HCT116 (cell line): ENCODE results near the gene BABAM2. TPM values are rescaled to one million over a fixed set of nuclear protein-coding genes. Genes with fewer than 3 reads are reported as not detected.

Experiments
- ATAC-seq: fragments of 200-7000 bp; cut with Tn5 transposase; 2 replicates; pipeline ENCODE4 v1.9.1; 2020; ENCODE audit warnings: mild to moderate bottlenecking, moderate library complexity
- BruUV-seq: library from RNA; stranded (reverse); fragments of 400-500 nt; replicated peaks from 2 replicates; lab custom pipeline; 2021; lab: Mats Ljungman, UMichigan
- CTCF ChIA-PET: fragments of 300-600 bp; sonication (Branson Sonifier 250); formaldehyde crosslinking; loops from one replicate; lab custom pipeline; 2021; ENCODE audit warnings: antibody characterized with exemption; lab: Charles Lee
- POLR2A ChIA-PET: fragments of 300-600, 350-600 bp; sonication (Branson Sonifier 250); formaldehyde crosslinking; loops from one replicate; lab custom pipeline; 2021; ENCODE audit warnings: antibody characterized with exemption; lab: Charles Lee
- RAD21 ChIA-PET, 2 experiments: fragments of 300-600 bp; sonication (Branson Sonifier 250); formaldehyde crosslinking; loops; one replicate each; lab custom pipeline; 2023; ENCODE audit warnings: low total read pairs in 2 of 2; ENCODE audit not compliant: uncharacterized antibody in 2 of 2, unreplicated experiment in 2 of 2, low non-redundant PET in 1 of 2; lab: Charles Lee
- DNase-seq: peaks from one replicate; pipeline ENCODE4 v3.0.0-alpha.2; 2010; ENCODE audit warnings: low read depth, low spot score
- H2AFZ ChIP-seq: fragments of 200-600 bp; shearing (Covaris generic), sonication (generic); 2 replicates; pipeline ENCODE4 v1.6.1; 2017; ENCODE audit warnings: low read depth, mixed run types, mixed read lengths, antibody characterized with exemption, low read length; ENCODE audit not compliant: poor library complexity, severe bottlenecking
- H3K27ac ChIP-seq: 2 replicates; pipeline ENCODE4 v1.5.1; 2012; ENCODE audit warnings: low read depth, low read length
- H3K27me3 ChIP-seq: fragments of 200-600 bp; sonication (generic); 2 replicates; pipeline ENCODE4 v1.6.1; 2016; ENCODE audit warnings: mixed run types, low read length, mixed read lengths; ENCODE audit not compliant: insufficient read depth
- H3K36me3 ChIP-seq, 2 experiments: fragments of 200-500 bp in 1 of 2; fragments of 200-600 bp in 1 of 2; sonication (Bioruptor generic) in 1 of 2; sonication (generic) in 1 of 2; 2 replicates each; pipeline versions ENCODE4 v1.5.1 to v1.6.1; 2014 to 2016; ENCODE audit warnings: low read length in 2 of 2, inconsistent platforms in 1 of 2, mixed read lengths in 1 of 2, mixed run types in 1 of 2; ENCODE audit not compliant: insufficient read depth in 2 of 2, control insufficient read depth in 1 of 2
- H3K4me1 ChIP-seq, 2 experiments: fragments of 200-600 bp in 1 of 2; sonication (generic) in 1 of 2; 2 replicates each; pipeline versions ENCODE4 v1.5.1 to v1.6.1; 2012 to 2017; ENCODE audit warnings: low read length in 2 of 2, inconsistent platforms in 1 of 2, mild to moderate bottlenecking in 1 of 2, mixed read lengths in 1 of 2, mixed run types in 1 of 2, moderate library complexity in 1 of 2; ENCODE audit not compliant: insufficient read depth in 2 of 2, control insufficient read depth in 1 of 2
- H3K4me2 ChIP-seq: fragments of 200-600 bp; sonication (generic); 2 replicates; pipeline ENCODE4 v1.6.1; 2017; ENCODE audit warnings: mixed run types, low read length, mixed read lengths
- H3K4me3 ChIP-seq, 2 experiments: fragments of 200-600 bp in 1 of 2; sonication (generic) in 1 of 2; replicated peaks in 1 of 2; 2 replicates each; pipeline ENCODE4 v1.5.1; 2011 to 2016; ENCODE audit warnings: low read length in 2 of 2, control low read depth in 1 of 2, low read depth in 1 of 2, mild to moderate bottlenecking in 1 of 2, mixed read lengths in 1 of 2, mixed run types in 1 of 2
- H3K79me2 ChIP-seq: fragments of 200-600 bp; sonication (generic); 2 replicates; pipeline ENCODE4 v1.6.1; 2017; ENCODE audit warnings: mild to moderate bottlenecking, mixed run types, low read length, moderate library complexity, mixed read lengths; ENCODE audit not compliant: insufficient read depth
- H3K9ac ChIP-seq: fragments of 200-600 bp; sonication (generic); 2 replicates; pipeline ENCODE4 v1.6.1; 2016; ENCODE audit warnings: low read length, mixed read lengths
- H3K9me2 ChIP-seq: fragments of 200-600 bp; sonication (generic), shearing (Covaris generic); 2 replicates; pipeline ENCODE4 v1.6.1; 2017; ENCODE audit warnings: mixed run types, mild to moderate bottlenecking, moderate library complexity; ENCODE audit not compliant: insufficient read depth
- H3K9me3 ChIP-seq, 2 experiments: fragments of 200-500 bp in 1 of 2; fragments of 200-600 bp in 1 of 2; sonication (Bioruptor generic) in 1 of 2; sonication (generic) in 1 of 2; 2 replicates each; pipeline ENCODE4 v1.6.1; 2014 to 2017; ENCODE audit warnings: low read length in 2 of 2, mixed read lengths in 2 of 2, inconsistent platforms in 1 of 2, low read depth in 1 of 2, mild to moderate bottlenecking in 1 of 2, mixed run types in 1 of 2, moderate library complexity in 1 of 2; ENCODE audit not compliant: control insufficient read depth in 1 of 2, insufficient read depth in 1 of 2
- H4K20me1 ChIP-seq: fragments of 200-600 bp; sonication (generic), shearing (Covaris generic); 2 replicates; pipeline ENCODE4 v1.6.1; 2017; ENCODE audit warnings: mixed run types, mild to moderate bottlenecking, moderate library complexity; ENCODE audit not compliant: insufficient read depth
- CEBPB ChIP-seq: IDR thresholded peaks from 2 replicates; pipeline ENCODE4 v1.6.1; 2012; ENCODE audit warnings: low read depth
- ELF1 ChIP-seq: IDR thresholded peaks from 2 replicates; pipeline ENCODE4 v1.6.1; 2012; ENCODE audit warnings: low read depth, borderline replicate concordance
- FOSL1 ChIP-seq: IDR thresholded peaks from 2 replicates; pipeline ENCODE4 v1.6.1; 2012; ENCODE audit warnings: low read depth
- POLR2A ChIP-seq: IDR thresholded peaks from 2 replicates; pipeline ENCODE4 v1.7.0; 2011; ENCODE audit warnings: borderline replicate concordance; ENCODE audit not compliant: insufficient read depth, insufficient read length; ENCODE audit errors: extremely low read depth
- POLR2AphosphoS5 ChIP-seq: IDR thresholded peaks from 2 replicates; pipeline ENCODE4 v1.6.1; 2011; ENCODE audit warnings: mild to moderate bottlenecking, low read depth, low read length, moderate library complexity
- REST ChIP-seq: IDR thresholded peaks from 2 replicates; pipeline ENCODE4 v1.6.1; 2012; ENCODE audit warnings: low read depth
- TCF7L2 ChIP-seq: IDR thresholded peaks from 2 replicates; pipeline ENCODE4 v1.7.0; 2011; ENCODE audit warnings: borderline replicate concordance, inconsistent platforms; ENCODE audit not compliant: insufficient read depth, insufficient read length; ENCODE audit errors: extremely low read depth
- ZNF274 ChIP-seq: fragments of 200-500 bp; sonication (Bioruptor generic); IDR thresholded peaks from 2 replicates; pipeline ENCODE4 v1.6.1; 2014; ENCODE audit warnings: mild to moderate bottlenecking, low read depth, low read length, inconsistent platforms
- intact Hi-C: fragments of 100-400 bp; cut with micrococcal nuclease; formaldehyde crosslinking; loops from 2 replicates; pipeline ENCODE4 v1.10.0; 2022
- total RNA-seq: library from RNA; stranded (reverse); gene quantifications from one replicate; pipeline ENCODE4 v1.2.1, GENCODE V29; 2021; ENCODE audit not compliant: unreplicated experiment
- TF ChIP-seq, protein P1 (sequence below): IDR thresholded peaks from 2 replicates; pipeline ENCODE4 v1.6.1; 2012
- TF ChIP-seq, protein P2 (sequence below): IDR thresholded peaks from 2 replicates; pipeline ENCODE4 v1.6.1; 2011; ENCODE audit warnings: mild to moderate bottlenecking, low read length, moderate library complexity; ENCODE audit not compliant: insufficient replicate concordance; ENCODE audit errors: extremely low read depth
- TF ChIP-seq, protein P3 (sequence below): IDR thresholded peaks from 2 replicates; pipeline ENCODE4 v1.6.1; 2012

The BABAM2 gene
- total RNA-seq, 1 experiment from 2014 or later = 23.8 TPM

GRCh38 chr2:27866237-27866636 lies 24.3 kb upstream of the BABAM2 start:
- DNase-seq = no peak
- Histone ChIP-seq H3K27ac (no peak overlapping the region), H3K4me1 (no peaks in the 10 kb centered on the region), H3K27me3 (no peaks in the 10 kb centered on the region), H3K4me2 (no peak overlapping the region), H3K9me3 (no peaks in the 10 kb centered on the region), H3K79me2 (no peaks in the 10 kb centered on the region), H3K9me2 (no peaks in the 10 kb centered on the region), H3K4me3 (no peak overlapping the region), H3K9ac (no peak overlapping the region), H3K36me3 (no peaks in the 10 kb centered on the region), H2AFZ (no peak overlapping the region), H4K20me1 (no peaks in the 10 kb centered on the region)
- intact Hi-C loops = no loop called here
- RAD21 ChIA-PET = no interaction called here
- CTCF ChIA-PET = no interaction called here
- POLR2A ChIA-PET = no interaction called here
- ATAC-seq = no peak
- no TSS peak for BruUV-seq
- TF ChIP-seq REST (no peak), ELF1 (no peak), FOSL1 (no peak)
- TF ChIP-seq, protein P1, sequence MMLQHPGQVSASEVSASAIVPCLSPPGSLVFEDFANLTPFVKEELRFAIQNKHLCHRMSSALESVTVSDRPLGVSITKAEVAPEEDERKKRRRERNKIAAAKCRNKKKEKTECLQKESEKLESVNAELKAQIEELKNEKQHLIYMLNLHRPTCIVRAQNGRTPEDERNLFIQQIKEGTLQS = no peak

DNA sequence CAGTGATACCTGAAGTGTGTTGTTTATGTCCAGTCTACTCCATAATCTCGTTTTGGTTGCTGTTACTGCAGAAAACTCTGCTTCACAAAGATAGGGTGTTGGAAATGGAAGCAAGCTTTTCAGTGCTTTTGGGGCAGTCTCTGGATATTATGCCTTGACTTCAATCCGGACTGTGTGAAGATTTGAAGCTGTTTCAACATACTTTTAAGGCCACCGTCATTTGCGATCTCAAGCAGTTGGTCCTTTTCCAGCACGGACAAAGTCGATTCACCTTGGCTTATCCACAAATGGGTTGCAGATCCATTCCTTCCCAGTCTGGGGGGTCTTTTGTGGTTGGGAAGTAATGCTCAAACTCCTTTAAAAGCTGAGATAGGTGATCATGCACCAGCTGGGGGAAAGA lies 20.8 kb upstream of the BABAM2 start:
- H3K9me2 ChIP-seq = no peaks in the 10 kb centered on the region
- ATAC-seq = no peak
- no peak overlapping the region for H3K4me2 ChIP-seq
- no peak overlapping the region for H3K9ac ChIP-seq
- no peak overlapping the region for H2AFZ ChIP-seq
- BruUV-seq = no TSS peak
- no peaks in the 10 kb centered on the region for H4K20me1 ChIP-seq
- no peak overlapping the region for H3K27ac ChIP-seq
- ChIA-PET POLR2A (no interaction called here), RAD21 (no interaction called here), CTCF (no interaction called here)
- H3K9me3 ChIP-seq = no peaks in the 10 kb centered on the region
- H3K36me3 ChIP-seq = no peaks in the 10 kb centered on the region
- H3K4me3 ChIP-seq = no peak overlapping the region
- H3K27me3 ChIP-seq = no peaks in the 10 kb centered on the region
- no peak for DNase-seq
- intact Hi-C loops = no loop called here
- peaks cover 0 to 5% of the 10 kb centered on the region in 2 experiments; a peak in 2 of 4 replicates for H3K4me1 ChIP-seq
- no peaks in the 10 kb centered on the region for H3K79me2 ChIP-seq
- TF ChIP-seq ZNF274 = no peak
- TF ChIP-seq POLR2AphosphoS5 = no peak
- TF ChIP-seq, protein P2, sequence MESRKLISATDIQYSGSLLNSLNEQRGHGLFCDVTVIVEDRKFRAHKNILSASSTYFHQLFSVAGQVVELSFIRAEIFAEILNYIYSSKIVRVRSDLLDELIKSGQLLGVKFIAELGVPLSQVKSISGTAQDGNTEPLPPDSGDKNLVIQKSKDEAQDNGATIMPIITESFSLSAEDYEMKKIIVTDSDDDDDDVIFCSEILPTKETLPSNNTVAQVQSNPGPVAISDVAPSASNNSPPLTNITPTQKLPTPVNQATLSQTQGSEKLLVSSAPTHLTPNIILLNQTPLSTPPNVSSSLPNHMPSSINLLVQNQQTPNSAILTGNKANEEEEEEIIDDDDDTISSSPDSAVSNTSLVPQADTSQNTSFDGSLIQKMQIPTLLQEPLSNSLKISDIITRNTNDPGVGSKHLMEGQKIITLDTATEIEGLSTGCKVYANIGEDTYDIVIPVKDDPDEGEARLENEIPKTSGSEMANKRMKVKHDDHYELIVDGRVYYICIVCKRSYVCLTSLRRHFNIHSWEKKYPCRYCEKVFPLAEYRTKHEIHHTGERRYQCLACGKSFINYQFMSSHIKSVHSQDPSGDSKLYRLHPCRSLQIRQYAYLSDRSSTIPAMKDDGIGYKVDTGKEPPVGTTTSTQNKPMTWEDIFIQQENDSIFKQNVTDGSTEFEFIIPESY = no peak
- no peak for TF ChIP-seq CEBPB
- TF ChIP-seq, protein P3, sequence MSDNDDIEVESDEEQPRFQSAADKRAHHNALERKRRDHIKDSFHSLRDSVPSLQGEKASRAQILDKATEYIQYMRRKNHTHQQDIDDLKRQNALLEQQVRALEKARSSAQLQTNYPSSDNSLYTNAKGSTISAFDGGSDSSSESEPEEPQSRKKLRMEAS = no peak
- TF ChIP-seq TCF7L2 = no peak
- TF ChIP-seq ELF1 = no peak
- no peak for TF ChIP-seq POLR2A
